Stimulated activated CD4-positive, alpha-beta T cell treated with anti-CD3 and anti-CD28 coated beads, Interleukin-4, amount 100 ng/mL, for 24 hours (primary cell): ENCODE results near the gene RPEL1.
"Not testable (repeated sequence)": the region's sequence is repeated elsewhere in the genome, so short reads cannot be mapped to it uniquely, and the experiment has no call there.

Experiments used
- DNase-seq: peaks from one replicate; pipeline ENCODE4 v3.0.0-alpha.2; 2020

RPEL1 gene

GRCh38 chr10:103245587-103245986 lies at the start of gene RPEL1:
Gene RPEL1, plus strand, starts transcription at chr10:103245887. Its CDS starts 110 bp downstream, at chr10:103245997.
- DNase-seq, result not testable (repeated sequence)

GRCh38 chr10:103196516-103196915 lies 49.2 kb upstream of the RPEL1 start:
- no peak for DNase-seq

- DNase-seq, result peak; percentile 13
Measured at GRCh38 chr10:103197174-103197573, 48.5 kb upstream of the RPEL1 start.

GRCh38 chr10:103197903-103198302 lies 47.8 kb upstream of the RPEL1 start:
- no peak for DNase-seq

- DNase-seq, result no peak
Measured at GRCh38 chr10:103198648-103199047, 47.0 kb upstream of the RPEL1 start.

GRCh38 chr10:103199488-103199887 lies 46.2 kb upstream of the RPEL1 start:
- DNase-seq, result no peak

GRCh38 chr10:103202319-103202718 lies 43.4 kb upstream of the RPEL1 start:
- DNase-seq, result no peak

GRCh38 chr10:103203466-103203865 lies 42.2 kb upstream of the RPEL1 start:
- no peak for DNase-seq

- DNase-seq, result no peak
Measured at GRCh38 chr10:103204353-103205255, 41.1 kb upstream of the RPEL1 start.

- not testable (repeated sequence) for DNase-seq
Measured at GRCh38 chr10:103205401-103205800, 40.3 kb upstream of the RPEL1 start.

- DNase-seq, result not testable (repeated sequence)
Measured at GRCh38 chr10:103206715-103207114, 39.0 kb upstream of the RPEL1 start.

GRCh38 chr10:103207141-103207540 lies 38.5 kb upstream of the RPEL1 start:
- DNase-seq, result no peak

- DNase-seq, result not testable (repeated sequence)
Measured at GRCh38 chr10:103207643-103208042, 38.0 kb upstream of the RPEL1 start.

GRCh38 chr10:103210262-103210661 lies 35.4 kb upstream of the RPEL1 start:
- DNase-seq, result not testable (repeated sequence)

GRCh38 chr10:103215601-103216000 lies 30.1 kb upstream of the RPEL1 start:
- DNase-seq, result no peak

- not testable (repeated sequence) for DNase-seq
Measured at GRCh38 chr10:103216362-103216761, 29.3 kb upstream of the RPEL1 start.

GRCh38 chr10:103224133-103224532 lies 21.6 kb upstream of the RPEL1 start:
- DNase-seq, result no peak

- not testable (repeated sequence) for DNase-seq
Measured at GRCh38 chr10:103224721-103225120, 21.0 kb upstream of the RPEL1 start.

- DNase-seq, result no peak
Measured at GRCh38 chr10:103225939-103226338, 19.7 kb upstream of the RPEL1 start.

- no peak for DNase-seq
Measured at GRCh38 chr10:103227416-103227815, 18.3 kb upstream of the RPEL1 start.

- DNase-seq, result no peak
Measured at GRCh38 chr10:103231047-103231551, 14.6 kb upstream of the RPEL1 start.

GRCh38 chr10:103232131-103232673 lies 13.5 kb upstream of the RPEL1 start:
- DNase-seq, result no peak

- DNase-seq, result no peak
Measured at GRCh38 chr10:103232772-103233488, 12.8 kb upstream of the RPEL1 start.
